ENCODE measurements around the gene PMM1. TPM values are rescaled to one million over a fixed set of nuclear protein-coding genes. Genes with fewer than 3 reads are reported as not detected.
A peak's percentile ranks its signal among the peaks of the same experiment; 100 is the strongest.
"Not testable (repeated sequence)": the region's sequence is repeated elsewhere in the genome, so short reads cannot be mapped to it uniquely, and the experiment has no call there.

Gene PMM1
- total and polyA plus RNA-seq, 12 donors, result 13.8 to 43.5 (median 21.9) TPM

DNA sequence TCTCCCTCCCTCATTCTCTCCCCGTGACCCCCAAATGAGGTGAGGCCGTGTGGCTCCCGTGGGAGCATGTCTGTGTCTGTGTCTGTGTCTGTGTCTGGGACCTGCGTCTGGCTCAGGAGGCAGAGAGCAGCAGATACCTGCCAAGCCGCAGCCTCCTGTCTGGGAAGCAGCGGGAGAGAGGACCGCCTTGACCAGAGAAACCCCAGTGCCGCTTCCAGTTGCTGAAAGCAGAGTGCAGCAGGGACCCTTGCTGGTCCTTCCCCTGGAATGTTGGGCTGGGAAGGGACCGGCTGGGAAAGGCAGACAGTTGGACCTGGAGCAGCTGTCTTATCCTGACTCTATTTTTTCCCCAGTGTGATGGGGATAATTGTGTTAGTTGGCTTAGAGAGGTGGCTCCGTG, 28.3 kb downstream of the PMM1 start:
- ATAC-seq (peak; percentile 3 to 40 (median 20)), DNase-seq (no peak)
- intact Hi-C loops (cut with DNase I), result no loop called here
- Histone ChIP-seq H3K27me3 (peaks cover 0 to 20% (median 0%) of the 10 kb centered on the region in 7 donors), H3K36me3 (no peaks in the 10 kb centered on the region), H3K27ac (peak overlapping the region; percentile 65 to 99 (median 88)), H3K4me3 (peak overlapping the region; percentile 18 to 66 (median 50)), H3K9me3 (no peaks in the 10 kb centered on the region), H3K4me1 (peaks cover 10 to 72% (median 38%) of the 10 kb centered on the region in 9 donors)
- 27 to 36% methylated on average over 10 of the region's 10 CpGs for WGBS, 2 donors
- no peak for TF ChIP-seq CTCF (IDR thresholded peaks at IDR 0.05)

- no peak for TF ChIP-seq CTCF (IDR thresholded peaks at IDR 0.05)
- Histone ChIP-seq H3K4me1 (peaks cover 10 to 70% (median 39%) of the 10 kb centered on the region in 9 donors), H3K27ac (peak overlapping the region; percentile 65 to 99 (median 88)), H3K4me3 (peak overlapping the region in 9 of 10 donors; percentile 46 to 66 (median 52)), H3K9me3 (no peaks in the 10 kb centered on the region), H3K27me3 (peaks cover 0 to 20% (median 0%) of the 10 kb centered on the region in 7 donors), H3K36me3 (no peaks in the 10 kb centered on the region)
- DNase-seq (no peak), ATAC-seq (peak in 1 of 8 donors; percentile 4)
- WGBS, 2 donors, result 43 to 44% methylated on average over 6 of the region's 6 CpGs
- intact Hi-C loops (cut with DNase I), result no loop called here
These were observed 29.6 kb downstream of the PMM1 start for GRCh38 chr22:41560095-41560471.

GRCh38 chr22:41558241-41558630, 31.4 kb downstream of the PMM1 start:
- H3K36me3 ChIP-seq, DNase-seq, H3K9me3 ChIP-seq, ATAC-seq, H3K4me3 ChIP-seq: not testable (repeated sequence)
- Histone ChIP-seq H3K27ac (peak overlapping the region in 5 of 10 donors; percentile 58 to 80 (median 73)), H3K27me3 (peaks cover 0 to 20% (median 0%) of the 10 kb centered on the region in 7 donors), H3K4me1 (peaks cover 9 to 53% (median 34%) of the 10 kb centered on the region in 9 donors)
- intact Hi-C loops (cut with DNase I), result loop anchor here in 1 of 10 donors (5.0 kb wide), 1 partner anchor 1981 kb away; no protein-coding TSS in a partner anchor
- WGBS, 2 donors, result 91 to 95% methylated on average over 13 of the region's 13 CpGs

GRCh38 chr22:41557401-41558240, 32.0 kb downstream of the PMM1 start:
- ATAC-seq, result peak; percentile 33 to 67 (median 52)

More at GRCh38 chr22:41557401-41558240, 32.0 kb downstream of the PMM1 start:
- peak overlapping the region in 9 of 10 donors; percentile 47 to 80 (median 73) for H3K27ac ChIP-seq
- H3K27me3 ChIP-seq, result peaks cover 0 to 20% (median 0%) of the 10 kb centered on the region in 7 donors
- TF ChIP-seq CTCF (IDR thresholded peaks at IDR 0.05), result no peak
- peaks cover 7 to 47% (median 28%) of the 10 kb centered on the region in 9 donors for H3K4me1 ChIP-seq
- intact Hi-C loops (cut with DNase I), result loop anchor here in 1 of 10 donors (5.0 kb wide), 1 partner anchor 1980 kb away; no protein-coding TSS in a partner anchor
- H3K36me3 ChIP-seq, result no peaks in the 10 kb centered on the region
- H3K4me3 ChIP-seq, result peak overlapping the region in 2 of 10 donors; percentile 8 to 13
- peak; percentile 70 to 75 for DNase-seq
- 29 to 33% methylated on average over 19 of the region's 19 CpGs for WGBS, 2 donors
- H3K9me3 ChIP-seq, result no peaks in the 10 kb centered on the region

All from heart right ventricle (tissue), 16 donors.